AG04449 (cell line): Measurements from ENCODE around the gene MIF4GD.

ENCODE experiments used
- CTCF ChIA-PET: fragments of 350-600 bp; formaldehyde crosslinking; extraction: SDS; loops from one replicate; lab custom pipeline; 2021; ENCODE audit warnings: antibody characterized with exemption; lab: Yijun Ruan, JAX
- POLR2A ChIA-PET: fragments of 400-600, 350-600 bp; formaldehyde crosslinking; extraction: SDS; loops from one replicate; lab custom pipeline; 2020; ENCODE audit warnings: antibody characterized with exemption, inconsistent platforms; lab: Yijun Ruan, JAX
- DNase-seq: peaks from one replicate; pipeline ENCODE4 v3.0.0-alpha.2; 2010; ENCODE audit warnings: low read depth, low spot score
- H3K4me3 ChIP-seq: 2 replicates; pipeline ENCODE4 v1.5.1; 2011; ENCODE audit warnings: low read depth, mild to moderate bottlenecking, control low read depth, low read length
- CTCF ChIP-seq: IDR thresholded peaks from one replicate; pipeline ENCODE4 v1.5.1; 2011; ENCODE audit warnings: mild to moderate bottlenecking, moderate library complexity, low read length, control low read depth, inconsistent platforms; ENCODE audit not compliant: insufficient read depth; ENCODE audit errors: missing control alignments

Gene MIF4GD

GRCh38 chr17:75316253-75316652 lies 45.2 kb upstream of the MIF4GD start:
- no peak for TF ChIP-seq CTCF
- POLR2A ChIA-PET: interaction anchor here (0.7 kb wide), 2 partner anchors 45 to 444 kb away, joined by 3 read pairs; no protein-coding TSS in a partner anchor
- no peak overlapping the region for H3K4me3 ChIP-seq
- CTCF ChIA-PET: interaction anchor here (1.0 to 11.5 kb wide), 6 partner anchors 9 to 432 kb away, joined by 3 to 148 read pairs (median 4); partner anchors contain the start of gene SLC25A19
- DNase-seq: no peak

- TF ChIP-seq CTCF: no peak
- no peak for DNase-seq
- POLR2A ChIA-PET: no interaction called here
- CTCF ChIA-PET: interaction anchor here (1.0 to 11.5 kb wide), 6 partner anchors 9 to 432 kb away, joined by 3 to 148 read pairs (median 4); partner anchors contain the start of gene SLC25A19
- no peak overlapping the region for H3K4me3 ChIP-seq
Observed at GRCh38 chr17:75315541-75316243, 44.7 kb upstream of the MIF4GD start.

GRCh38 chr17:75313941-75314551 lies 43.0 kb upstream of the MIF4GD start:
- ChIA-PET POLR2A (no interaction called here), CTCF (no interaction called here)
- no peak overlapping the region for H3K4me3 ChIP-seq
- TF ChIP-seq CTCF: no peak
- no peak for DNase-seq

GRCh38 chr17:75308732-75309629 lies 38.0 kb upstream of the MIF4GD start:
- no peak overlapping the region for H3K4me3 ChIP-seq
- no peak for TF ChIP-seq CTCF
- no peak for DNase-seq
- ChIA-PET CTCF (interaction anchor here (5.9 kb wide), 1 partner anchor 13 kb away, joined by 41 read pairs; no protein-coding TSS in a partner anchor), POLR2A (no interaction called here)

GRCh38 chr17:75307957-75308731 lies 37.1 kb upstream of the MIF4GD start:
- no peak for DNase-seq
- POLR2A ChIA-PET: no interaction called here
- no peak for TF ChIP-seq CTCF
- CTCF ChIA-PET: interaction anchor here (5.9 kb wide), 1 partner anchor 13 kb away, joined by 41 read pairs; no protein-coding TSS in a partner anchor
- no peak overlapping the region for H3K4me3 ChIP-seq
